Measurements from ENCODE around the gene DPM3. TPM values are rescaled to one million over a fixed set of nuclear protein-coding genes. Genes with fewer than 3 reads are reported as not detected.

The DPM3 gene
- total and polyA plus RNA-seq, 9 of the 15 experiments (the other 6 are each of a cell fraction or from before 2014, with no cell fraction given) = 3.7 to 120 (median 36.4) TPM

GRCh38 chr1:155139895-155140629 is at the start of gene DPM3 (continued):
- TF ChIP-seq, protein P1, sequence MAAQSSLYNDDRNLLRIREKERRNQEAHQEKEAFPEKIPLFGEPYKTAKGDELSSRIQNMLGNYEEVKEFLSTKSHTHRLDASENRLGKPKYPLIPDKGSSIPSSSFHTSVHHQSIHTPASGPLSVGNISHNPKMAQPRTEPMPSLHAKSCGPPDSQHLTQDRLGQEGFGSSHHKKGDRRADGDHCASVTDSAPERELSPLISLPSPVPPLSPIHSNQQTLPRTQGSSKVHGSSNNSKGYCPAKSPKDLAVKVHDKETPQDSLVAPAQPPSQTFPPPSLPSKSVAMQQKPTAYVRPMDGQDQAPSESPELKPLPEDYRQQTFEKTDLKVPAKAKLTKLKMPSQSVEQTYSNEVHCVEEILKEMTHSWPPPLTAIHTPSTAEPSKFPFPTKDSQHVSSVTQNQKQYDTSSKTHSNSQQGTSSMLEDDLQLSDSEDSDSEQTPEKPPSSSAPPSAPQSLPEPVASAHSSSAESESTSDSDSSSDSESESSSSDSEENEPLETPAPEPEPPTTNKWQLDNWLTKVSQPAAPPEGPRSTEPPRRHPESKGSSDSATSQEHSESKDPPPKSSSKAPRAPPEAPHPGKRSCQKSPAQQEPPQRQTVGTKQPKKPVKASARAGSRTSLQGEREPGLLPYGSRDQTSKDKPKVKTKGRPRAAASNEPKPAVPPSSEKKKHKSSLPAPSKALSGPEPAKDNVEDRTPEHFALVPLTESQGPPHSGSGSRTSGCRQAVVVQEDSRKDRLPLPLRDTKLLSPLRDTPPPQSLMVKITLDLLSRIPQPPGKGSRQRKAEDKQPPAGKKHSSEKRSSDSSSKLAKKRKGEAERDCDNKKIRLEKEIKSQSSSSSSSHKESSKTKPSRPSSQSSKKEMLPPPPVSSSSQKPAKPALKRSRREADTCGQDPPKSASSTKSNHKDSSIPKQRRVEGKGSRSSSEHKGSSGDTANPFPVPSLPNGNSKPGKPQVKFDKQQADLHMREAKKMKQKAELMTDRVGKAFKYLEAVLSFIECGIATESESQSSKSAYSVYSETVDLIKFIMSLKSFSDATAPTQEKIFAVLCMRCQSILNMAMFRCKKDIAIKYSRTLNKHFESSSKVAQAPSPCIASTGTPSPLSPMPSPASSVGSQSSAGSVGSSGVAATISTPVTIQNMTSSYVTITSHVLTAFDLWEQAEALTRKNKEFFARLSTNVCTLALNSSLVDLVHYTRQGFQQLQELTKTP (IDR thresholded peaks at IDR 0.05; ENCODE audit: low read depth in 1 of 2, partially characterized antibody in 2 of 2) = peak in 1 of 2 experiments; percentile 87
- TF ChIP-seq FUS (optimal IDR thresholded peaks at IDR 0.05; ENCODE audit: low read depth, low read length) (no peak), GTF2E2 (tag; IDR thresholded peaks at IDR 0.05) (peak; percentile 37; the same call in 1 of the 2 replicates), KDM1A (IDR thresholded peaks at IDR 0.05) (no peak), DIDO1 (tag; IDR thresholded peaks at IDR 0.05; ENCODE audit: low read depth) (peak; percentile 84), ZNF324 (CRISPR knock-in tag; IDR thresholded peaks at IDR 0.05) (no peak), NUFIP1 (IDR thresholded peaks at IDR 0.05; ENCODE audit: partially characterized antibody) (no peak), KAT7 (CRISPR knock-in tag; IDR thresholded peaks at IDR 0.05; ENCODE audit: borderline replicate concordance) (peak; percentile 61; the same call in 1 of the 2 replicates), EGR1 (conservative IDR thresholded peaks at IDR 0.05) (peak; percentile 84), ZNF197 (CRISPR knock-in tag; IDR thresholded peaks at IDR 0.05; ENCODE audit: low read depth) (0 out of 2 replicates have a peak, but pooled peaks have one; percentile 51), MTA1 (IDR thresholded peaks at IDR 0.05; ENCODE audit: borderline replicate concordance) (no peak), SP1 (CRISPR knock-in tag; IDR thresholded peaks at IDR 0.05) (peak; percentile 68), SMAD4 (CRISPR knock-in tag; conservative IDR thresholded peaks at IDR 0.05) (no peak; the same call in 1 of the 2 replicates), ZNF134 (CRISPR knock-in tag; conservative IDR thresholded peaks at IDR 0.05) (0 out of 2 replicates have a peak, but pooled peaks have one; percentile 28), CREBBP (IDR thresholded peaks at IDR 0.05; ENCODE audit: low read depth, low read length) (no peak)
- TF ChIP-seq, protein P2, sequence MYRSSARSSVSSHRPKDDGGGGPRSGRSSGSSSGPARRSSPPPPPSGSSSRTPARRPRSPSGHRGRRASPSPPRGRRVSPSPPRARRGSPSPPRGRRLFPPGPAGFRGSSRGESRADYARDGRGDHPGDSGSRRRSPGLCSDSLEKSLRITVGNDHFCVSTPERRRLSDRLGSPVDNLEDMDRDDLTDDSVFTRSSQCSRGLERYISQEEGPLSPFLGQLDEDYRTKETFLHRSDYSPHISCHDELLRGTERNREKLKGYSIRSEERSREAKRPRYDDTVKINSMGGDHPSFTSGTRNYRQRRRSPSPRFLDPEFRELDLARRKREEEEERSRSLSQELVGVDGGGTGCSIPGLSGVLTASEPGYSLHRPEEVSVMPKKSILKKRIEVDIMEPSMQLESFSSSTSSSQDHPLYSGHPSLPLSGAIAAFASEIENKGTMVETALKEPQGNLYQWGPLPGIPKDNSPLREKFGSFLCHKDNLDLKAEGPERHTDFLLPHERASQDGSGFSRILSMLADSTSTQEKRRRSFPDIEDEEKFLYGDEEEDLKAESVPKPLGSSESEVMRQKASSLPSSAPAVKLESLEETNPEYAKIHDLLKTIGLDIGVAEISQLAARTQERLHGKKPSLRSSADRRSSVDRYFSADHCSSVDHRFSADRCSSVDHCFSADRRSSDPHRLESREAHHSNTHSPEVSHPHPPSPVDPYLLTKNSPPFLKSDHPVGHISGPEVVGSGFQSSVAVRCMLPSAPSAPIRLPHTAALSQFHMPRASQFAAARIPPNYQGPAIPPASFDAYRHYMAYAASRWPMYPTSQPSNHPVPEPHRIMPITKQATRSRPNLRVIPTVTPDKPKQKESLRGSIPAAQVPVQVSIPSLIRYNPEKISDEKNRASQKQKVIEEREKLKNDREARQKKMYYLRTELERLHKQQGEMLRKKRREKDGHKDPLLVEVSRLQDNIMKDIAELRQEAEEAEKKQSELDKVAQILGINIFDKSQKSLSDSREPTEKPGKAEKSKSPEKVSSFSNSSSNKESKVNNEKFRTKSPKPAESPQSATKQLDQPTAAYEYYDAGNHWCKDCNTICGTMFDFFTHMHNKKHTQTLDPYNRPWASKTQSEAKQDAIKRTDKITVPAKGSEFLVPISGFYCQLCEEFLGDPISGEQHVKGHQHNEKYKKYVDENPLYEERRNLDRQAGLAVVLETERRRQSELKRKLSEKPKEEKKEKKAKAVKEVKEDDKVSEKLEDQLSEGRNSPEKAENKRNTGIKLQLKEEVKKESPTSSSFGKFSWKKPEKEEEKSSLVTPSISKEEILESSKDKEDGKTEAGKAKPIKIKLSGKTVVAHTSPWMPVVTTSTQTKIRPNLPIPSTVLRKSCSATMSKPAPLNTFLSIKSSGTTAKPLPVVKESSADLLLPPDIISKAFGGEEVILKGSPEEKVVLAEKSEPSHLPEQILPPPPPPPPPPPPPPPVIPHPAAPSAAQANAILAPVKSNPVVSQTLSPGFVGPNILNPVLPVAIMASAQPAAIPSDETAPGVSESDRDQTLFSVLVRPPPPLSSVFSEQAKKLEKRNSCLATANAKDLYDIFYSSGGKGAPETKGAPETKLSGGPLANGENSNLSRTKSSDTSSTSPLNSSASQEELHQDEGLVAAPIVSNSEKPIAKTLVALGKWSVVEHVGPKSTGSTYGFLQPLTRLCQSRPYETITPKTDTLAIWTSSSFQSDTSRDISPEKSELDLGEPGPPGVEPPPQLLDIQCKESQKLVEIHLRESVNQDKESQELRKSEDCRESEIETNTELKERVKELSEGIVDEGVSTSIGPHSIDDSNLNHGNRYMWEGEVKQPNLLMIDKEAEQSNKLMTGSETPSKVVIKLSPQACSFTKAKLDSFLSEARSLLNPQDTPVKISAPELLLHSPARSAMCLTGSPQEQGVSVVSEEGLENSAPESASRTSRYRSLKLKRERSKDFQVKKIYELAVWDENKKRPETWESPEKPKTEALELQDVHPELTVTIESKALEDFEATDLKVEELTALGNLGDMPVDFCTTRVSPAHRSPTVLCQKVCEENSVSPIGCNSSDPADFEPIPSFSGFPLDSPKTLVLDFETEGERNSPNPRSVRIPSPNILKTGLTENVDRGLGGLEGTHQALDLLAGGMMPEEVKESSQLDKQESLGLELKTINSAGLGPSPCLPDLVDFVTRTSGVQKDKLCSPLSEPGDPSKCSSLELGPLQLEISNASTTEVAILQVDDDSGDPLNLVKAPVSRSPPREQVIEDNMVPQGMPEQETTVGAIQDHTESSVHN (IDR thresholded peaks at IDR 0.05; ENCODE audit: borderline replicate concordance in 1 of 2, low read depth in 1 of 2) = 0 out of 4 replicates have a peak, but pooled peaks of 1 of the 2 experiments have one; percentile 27

All from K562 (cell line).